Fibroblast of pulmonary artery (primary cell): ENCODE results near the gene ASPN.

ENCODE experiments used
- DNase-seq: peaks from one replicate; pipeline ENCODE4 v3.0.0-alpha.2; 2010; ENCODE audit warnings: low read depth
- H3K4me3 ChIP-seq: replicated peaks from 2 replicates; pipeline ENCODE4 v1.5.1; 2011; ENCODE audit warnings: low read depth, mild to moderate bottlenecking, control low read depth, low read length, moderate library complexity
- CTCF ChIP-seq: IDR thresholded peaks from 2 replicates; pipeline ENCODE4 v1.5.1; 2011; ENCODE audit warnings: mild to moderate bottlenecking, control low read depth, low read length, inconsistent platforms; ENCODE audit errors: missing control alignments

The ASPN gene

GRCh38 chr9:92440751-92441046 lies 41.6 kb downstream of the ASPN start:
- DNase-seq = no peak
- H3K4me3 ChIP-seq = no peak overlapping the region
- no peak for TF ChIP-seq CTCF

GRCh38 chr9:92439921-92440750 lies 42.2 kb downstream of the ASPN start:
- TF ChIP-seq CTCF = no peak
- no peak overlapping the region for H3K4me3 ChIP-seq
- DNase-seq = peak; percentile 65

GRCh38 chr9:92438900-92439526 lies 43.3 kb downstream of the ASPN start:
- DNase-seq = peak; percentile 62
- H3K4me3 ChIP-seq = no peak overlapping the region
- peak; percentile 22 for TF ChIP-seq CTCF

- no peak for TF ChIP-seq CTCF
- H3K4me3 ChIP-seq = no peak overlapping the region
- no peak for DNase-seq
These were observed 47.0 kb downstream of the ASPN start for GRCh38 chr9:92435263-92435662.

GRCh38 chr9:92432972-92433548 lies 49.2 kb downstream of the ASPN start:
- no peak for DNase-seq
- TF ChIP-seq CTCF = no peak
- no peak overlapping the region for H3K4me3 ChIP-seq

GRCh38 chr9:92432350-92432749 lies 50.0 kb downstream of the ASPN start:
- H3K4me3 ChIP-seq = no peak overlapping the region
- no peak for DNase-seq
- no peak for TF ChIP-seq CTCF

GRCh38 chr9:92429836-92430235 lies 52.5 kb downstream of the ASPN start:
- TF ChIP-seq CTCF = no peak
- H3K4me3 ChIP-seq = no peak overlapping the region
- DNase-seq = no peak
